Suprapubic skin (tissue), 4 donors: Measurements from ENCODE around the gene COL6A1. TPM values are rescaled to one million over a fixed set of nuclear protein-coding genes. Genes with fewer than 3 reads are reported as not detected.
A peak's percentile ranks its signal among the peaks of the same experiment; 100 is the strongest.
"Not testable (repeated sequence)": the region's sequence is repeated elsewhere in the genome, so short reads cannot be mapped to it uniquely, and the experiment has no call there.

ENCODE experiments used
- DNase-seq, 2 donors: peaks; one replicate each; pipeline ENCODE4 v3.0.0-alpha.2; 2019; ENCODE audit warnings: low spot score in 2 of 2
- H3K27ac ChIP-seq: fragments of 200-600 bp; sonication (generic); one replicate; pipeline ENCODE4 v1.5.1; 2019
- H3K27me3 ChIP-seq: fragments of 200-600 bp; sonication (generic); one replicate; pipeline ENCODE4 v1.5.1; 2019
- H3K36me3 ChIP-seq: fragments of 200-600 bp; sonication (generic); one replicate; pipeline ENCODE4 v1.5.1; 2019
- H3K4me1 ChIP-seq: fragments of 200-600 bp; sonication (generic); one replicate; pipeline ENCODE4 v1.5.1; 2019
- H3K4me3 ChIP-seq: fragments of 200-600 bp; sonication (generic); one replicate; pipeline ENCODE4 v1.5.1; 2019; ENCODE audit warnings: mild to moderate bottlenecking
- H3K9me3 ChIP-seq: fragments of 200-600 bp; sonication (generic); one replicate; pipeline ENCODE4 v1.5.1; 2019
- EP300 ChIP-seq: sonication (generic); formaldehyde crosslinking; IDR thresholded peaks from one replicate; pipeline ENCODE4 v1.6.1; 2017; ENCODE audit warnings: antibody characterized with exemption
- POLR2A ChIP-seq, 2 donors: fragments of 450-650 bp; IDR thresholded peaks; one replicate each; pipeline ENCODE4 v1.6.1; 2017; ENCODE audit warnings: antibody characterized with exemption in 2 of 2, mild to moderate bottlenecking in 2 of 2, moderate library complexity in 2 of 2
- POLR2AphosphoS5 ChIP-seq, 3 donors: sonication (generic); formaldehyde crosslinking; IDR thresholded peaks; one replicate each; pipeline ENCODE4 v1.6.1; 2017; ENCODE audit warnings: antibody characterized with exemption in 3 of 3
- WGBS: methylation state at CpG from one replicate; pipeline ENCODE4 v1.1.5; 2018; 5-methylcytosine and 5-hydroxymethylcytosine counted together
- total RNA-seq, 4 donors: library from RNA; depleted of rRNA; stranded (reverse); fragments of >200 nt; gene quantifications; one replicate each; pipeline ENCODE4 v1.1.0, GENCODE V29; 2016
- TF ChIP-seq, protein P1 (sequence below), 2 donors: fragments of 200-600 bp in 1 of 2; fragments of 450-650 bp in 1 of 2; sonication (generic) in 1 of 2; IDR thresholded peaks; one replicate each; pipeline ENCODE4 v1.5.1; 2016 to 2019; ENCODE audit warnings: antibody characterized with exemption in 2 of 2, mild to moderate bottlenecking in 1 of 2, moderate library complexity in 1 of 2

COL6A1 gene
- total RNA-seq, 4 donors from 2014 or later: 105 to 123 (median 109) TPM

DNA sequence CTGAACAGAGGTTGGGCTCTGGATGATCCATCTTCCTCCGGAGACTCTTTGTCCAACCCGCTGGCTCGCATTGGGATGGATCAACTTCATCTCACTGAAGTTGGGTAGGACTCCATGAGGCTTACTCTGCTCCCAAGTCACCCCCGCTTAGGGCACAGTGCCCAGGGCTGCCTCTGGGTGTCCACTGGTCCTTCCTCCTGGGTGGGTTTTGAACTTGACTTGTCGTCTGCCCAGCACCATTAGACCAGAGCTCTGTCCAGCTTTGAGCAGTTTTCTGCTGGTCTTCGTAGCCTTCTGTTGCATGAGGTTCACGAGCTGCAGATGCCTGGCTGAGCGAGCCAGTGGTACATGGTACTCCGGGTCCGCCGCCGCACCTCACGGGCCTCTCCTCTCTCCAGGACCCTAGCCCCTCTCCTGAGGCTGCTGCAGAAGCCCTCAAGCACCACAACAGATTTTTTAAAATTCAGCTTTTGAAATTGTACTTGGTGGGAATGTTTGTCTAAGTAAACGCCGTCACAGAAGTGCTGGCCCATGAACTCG is 33.8 kb upstream of the COL6A1 start:
- Histone ChIP-seq H3K27ac (no peak overlapping the region), H3K9me3 (no peaks in the 10 kb centered on the region), H3K36me3 (no peaks in the 10 kb centered on the region), H3K27me3 (no peaks in the 10 kb centered on the region), H3K4me1 (peaks cover 21% of the 10 kb centered on the region), H3K4me3 (no peak overlapping the region)
- TF ChIP-seq POLR2A (IDR thresholded peaks at IDR 0.05) (no peak), EP300 (no peak), POLR2AphosphoS5 (IDR thresholded peaks at IDR 0.05) (no peak)
- TF ChIP-seq, protein P1, sequence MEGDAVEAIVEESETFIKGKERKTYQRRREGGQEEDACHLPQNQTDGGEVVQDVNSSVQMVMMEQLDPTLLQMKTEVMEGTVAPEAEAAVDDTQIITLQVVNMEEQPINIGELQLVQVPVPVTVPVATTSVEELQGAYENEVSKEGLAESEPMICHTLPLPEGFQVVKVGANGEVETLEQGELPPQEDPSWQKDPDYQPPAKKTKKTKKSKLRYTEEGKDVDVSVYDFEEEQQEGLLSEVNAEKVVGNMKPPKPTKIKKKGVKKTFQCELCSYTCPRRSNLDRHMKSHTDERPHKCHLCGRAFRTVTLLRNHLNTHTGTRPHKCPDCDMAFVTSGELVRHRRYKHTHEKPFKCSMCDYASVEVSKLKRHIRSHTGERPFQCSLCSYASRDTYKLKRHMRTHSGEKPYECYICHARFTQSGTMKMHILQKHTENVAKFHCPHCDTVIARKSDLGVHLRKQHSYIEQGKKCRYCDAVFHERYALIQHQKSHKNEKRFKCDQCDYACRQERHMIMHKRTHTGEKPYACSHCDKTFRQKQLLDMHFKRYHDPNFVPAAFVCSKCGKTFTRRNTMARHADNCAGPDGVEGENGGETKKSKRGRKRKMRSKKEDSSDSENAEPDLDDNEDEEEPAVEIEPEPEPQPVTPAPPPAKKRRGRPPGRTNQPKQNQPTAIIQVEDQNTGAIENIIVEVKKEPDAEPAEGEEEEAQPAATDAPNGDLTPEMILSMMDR (IDR thresholded peaks at IDR 0.05): no peak
- peak in 1 of 2 donors; percentile 62 for DNase-seq
- WGBS: 95% methylated on average over 16 of the region's 16 CpGs

DNA sequence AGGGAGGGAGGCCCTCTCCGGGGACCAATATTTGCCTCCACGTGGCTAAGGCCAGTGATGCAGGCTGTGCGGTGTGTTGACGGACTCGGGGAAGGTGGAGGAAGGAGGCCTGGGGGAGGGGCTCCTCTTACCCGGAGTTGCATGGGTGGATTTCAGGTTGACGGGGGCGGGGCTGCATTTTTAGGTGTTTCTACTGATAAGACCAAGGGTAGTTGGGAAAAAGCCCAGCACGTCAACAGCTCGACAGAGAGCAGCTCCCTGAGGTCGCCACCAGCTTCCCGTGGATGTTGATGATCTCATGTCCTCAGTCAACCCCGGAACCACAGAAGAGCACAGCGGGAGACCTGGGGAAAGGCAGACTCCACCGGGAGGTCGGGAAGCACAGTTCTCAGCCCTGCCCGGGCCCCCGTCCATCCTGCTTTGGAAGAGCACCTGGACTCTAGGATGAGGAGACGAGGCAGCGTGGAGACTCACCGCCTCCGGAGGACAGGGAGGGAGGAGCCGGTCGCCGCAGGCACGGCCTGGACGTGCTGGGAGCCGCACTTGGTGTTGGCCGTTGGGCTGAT is 32.9 kb upstream of the COL6A1 start:
- no peak overlapping the region for H3K4me3 ChIP-seq
- H3K27me3 ChIP-seq: no peaks in the 10 kb centered on the region
- DNase-seq: peak in 1 of 2 donors; percentile 64
- no peaks in the 10 kb centered on the region for H3K9me3 ChIP-seq
- H3K27ac ChIP-seq: peak overlapping the region; percentile 78
- H3K36me3 ChIP-seq: no peaks in the 10 kb centered on the region
- H3K4me1 ChIP-seq: peaks cover 29% of the 10 kb centered on the region
- TF ChIP-seq POLR2A (IDR thresholded peaks at IDR 0.05) (no peak), EP300 (no peak), POLR2AphosphoS5 (IDR thresholded peaks at IDR 0.05) (no peak)
- TF ChIP-seq, protein P1 (IDR thresholded peaks at IDR 0.05): no peak
- WGBS: 74% methylated on average over 24 of the region's 29 CpGs

DNA sequence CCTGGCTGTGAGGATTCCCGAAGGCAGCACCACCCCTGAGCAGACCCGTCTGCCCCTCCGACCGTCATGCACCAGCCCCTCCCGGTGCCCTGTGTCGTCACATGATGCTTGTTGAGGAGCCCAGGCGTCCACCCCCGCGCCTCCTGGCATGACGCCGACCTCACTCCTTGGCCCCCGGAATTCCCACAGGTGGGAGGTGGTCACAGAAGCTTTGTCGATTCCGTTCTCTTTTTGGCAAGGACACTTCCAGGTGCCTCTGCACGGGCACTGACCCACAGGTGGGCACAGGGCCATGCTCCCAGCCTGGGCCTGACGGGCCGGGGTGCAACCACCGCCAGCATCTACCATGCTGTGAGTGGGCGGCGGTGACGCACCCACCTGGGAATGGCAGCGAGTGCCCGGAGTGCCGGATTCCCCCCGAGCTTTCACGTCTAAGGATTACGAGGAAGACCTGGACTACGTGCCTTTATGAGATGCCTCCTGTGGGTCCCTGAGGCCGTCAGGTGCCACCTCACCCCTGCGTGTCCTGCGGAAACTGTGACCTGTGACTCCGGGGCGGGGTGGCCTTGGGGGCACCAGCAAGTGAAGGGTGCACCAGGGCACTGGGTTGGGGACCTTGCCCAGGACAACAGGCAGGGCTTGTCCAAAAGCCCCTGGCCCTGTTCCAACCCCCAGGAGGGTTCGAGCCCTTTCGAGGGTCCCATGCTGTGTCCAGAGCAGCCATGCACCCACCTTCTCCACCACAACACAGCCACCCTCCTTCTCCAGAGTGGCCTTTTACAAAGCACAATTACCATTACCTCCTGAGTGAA is 31.4 kb upstream of the COL6A1 start:
- TF ChIP-seq, protein P1 (IDR thresholded peaks at IDR 0.05): no peak
- TF ChIP-seq POLR2A (IDR thresholded peaks at IDR 0.05): no peak
- no peak for TF ChIP-seq POLR2AphosphoS5 (IDR thresholded peaks at IDR 0.05)
- TF ChIP-seq EP300: no peak
- Histone ChIP-seq H3K9me3 (no peaks in the 10 kb centered on the region), H3K27me3 (no peaks in the 10 kb centered on the region), H3K27ac (peak overlapping the region; percentile 78), H3K4me3 (peak overlapping the region; percentile 29), H3K4me1 (peaks cover 39% of the 10 kb centered on the region), H3K36me3 (no peaks in the 10 kb centered on the region)
- 54% methylated on average over 29 of the region's 35 CpGs for WGBS
- peak; percentile 78 to 87 for DNase-seq

DNA sequence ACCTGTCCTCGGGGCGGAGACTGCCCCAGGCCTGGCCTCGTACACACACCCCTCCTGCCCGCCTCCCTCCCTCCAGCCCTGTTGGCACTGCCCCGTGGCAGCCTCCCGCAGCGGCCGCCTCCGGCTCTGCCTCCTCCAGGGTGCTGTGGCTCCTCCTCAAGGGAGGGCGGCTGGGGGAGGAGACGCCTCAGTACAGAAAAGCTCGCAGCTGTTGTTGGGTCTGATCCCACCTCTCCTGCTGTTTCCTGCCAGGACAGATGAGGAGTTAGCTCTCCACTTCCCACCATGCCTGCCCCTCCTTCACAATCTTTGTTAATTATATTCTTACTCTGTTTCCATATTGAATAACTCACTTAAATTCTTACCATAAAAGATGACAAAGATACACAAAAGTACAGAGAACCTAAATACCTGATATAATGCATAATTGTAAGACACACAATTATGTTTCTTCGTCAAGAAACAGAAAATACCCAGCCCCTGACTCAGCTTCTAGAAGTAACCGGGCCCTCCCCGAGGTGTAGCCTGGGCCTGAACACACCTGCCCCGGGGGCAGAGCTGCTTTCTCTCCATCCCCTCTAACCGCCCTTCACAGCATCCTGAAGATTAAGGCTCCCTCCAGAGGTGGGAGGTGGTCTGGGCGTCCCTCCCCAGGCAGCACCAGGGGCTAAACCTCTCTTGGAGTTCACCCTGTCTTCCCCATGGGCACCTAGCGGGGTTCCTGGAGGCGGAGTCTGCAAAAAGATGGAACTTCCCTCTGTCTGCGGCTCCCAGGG is 30.6 kb upstream of the COL6A1 start:
- TF ChIP-seq POLR2A (IDR thresholded peaks at IDR 0.05): no peak
- H3K36me3 ChIP-seq: no peaks in the 10 kb centered on the region
- WGBS: 37% methylated on average over 17 of the region's 21 CpGs
- H3K9me3 ChIP-seq: no peaks in the 10 kb centered on the region
- no peaks in the 10 kb centered on the region for H3K27me3 ChIP-seq
- DNase-seq: peak in 1 of 2 donors; percentile 77
- peak overlapping the region; percentile 29 for H3K4me3 ChIP-seq
- peaks cover 39% of the 10 kb centered on the region for H3K4me1 ChIP-seq
- peak overlapping the region; percentile 78 for H3K27ac ChIP-seq

DNA sequence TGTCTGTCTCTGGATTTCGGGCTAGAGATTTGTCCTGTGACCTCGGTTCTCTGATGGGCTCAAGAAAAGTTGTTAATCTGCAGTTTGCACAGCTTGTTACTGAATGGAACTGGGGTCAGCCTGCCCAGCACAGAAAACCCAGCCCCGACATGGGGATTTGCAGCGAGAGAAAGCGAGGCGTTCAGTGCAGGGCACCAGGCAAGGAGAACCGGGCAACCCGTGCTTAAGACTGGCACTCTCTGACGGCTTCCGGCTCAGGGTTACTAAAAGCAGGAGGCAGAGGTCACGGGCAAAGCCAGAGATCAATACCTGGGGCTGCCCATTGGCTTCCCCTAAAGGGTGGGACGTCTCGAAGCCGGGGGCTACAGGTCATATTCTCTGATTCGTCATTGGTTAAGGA is 29.9 kb upstream of the COL6A1 start:
- Histone ChIP-seq H3K27ac (no peak overlapping the region), H3K4me3 (no peak overlapping the region), H3K4me1 (peaks cover 39% of the 10 kb centered on the region), H3K9me3 (no peaks in the 10 kb centered on the region), H3K27me3 (no peaks in the 10 kb centered on the region), H3K36me3 (no peaks in the 10 kb centered on the region)
- peak in 1 of 2 donors; percentile 46 for DNase-seq
- TF ChIP-seq POLR2A (IDR thresholded peaks at IDR 0.05): no peak
- no peak for TF ChIP-seq POLR2AphosphoS5 (IDR thresholded peaks at IDR 0.05)
- no peak for TF ChIP-seq EP300
- TF ChIP-seq, protein P1 (IDR thresholded peaks at IDR 0.05): no peak
- WGBS: 83% methylated on average over 6 of the region's 15 CpGs

DNA sequence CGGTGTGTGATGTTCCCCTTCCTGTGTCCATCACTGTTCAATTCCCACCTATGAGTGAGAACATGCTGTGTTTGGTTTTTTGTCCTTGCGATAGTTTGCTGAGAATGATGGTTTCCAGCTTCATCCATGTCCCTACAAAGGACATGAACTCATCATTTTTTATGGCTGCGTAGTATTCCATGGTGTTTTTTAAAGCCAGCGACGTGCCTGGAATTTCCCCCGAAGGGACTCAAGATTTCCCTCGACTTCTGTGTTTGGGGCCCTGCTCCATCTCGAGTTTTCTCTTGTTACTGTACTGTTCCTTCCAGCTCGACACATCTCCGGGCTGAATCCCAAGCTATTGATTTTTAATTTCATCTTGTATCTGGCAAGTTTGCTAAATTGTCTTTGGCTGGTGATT is 29.0 kb upstream of the COL6A1 start:
- H3K4me1 ChIP-seq: peaks cover 45% of the 10 kb centered on the region
- not testable (repeated sequence) for H3K27me3 ChIP-seq, H3K9me3 ChIP-seq, H3K27ac ChIP-seq, H3K4me3 ChIP-seq, H3K36me3 ChIP-seq
- 80% methylated on average over 10 of the region's 10 CpGs for WGBS
- DNase-seq: peak in 1 of 2 donors; percentile 38
